GM18861 (cell line): ENCODE measurements around the gene GAB4.
"Not testable (repeated sequence)": the region's sequence is repeated elsewhere in the genome, so short reads cannot be mapped to it uniquely, and the experiment has no call there.

Experiments
- ATAC-seq: cut with Tn5 transposase; IDR thresholded peaks from one replicate; pipeline ENCODE4 v1.9.1; 2021; ENCODE audit not compliant: unreplicated experiment

The GAB4 gene, protein sequence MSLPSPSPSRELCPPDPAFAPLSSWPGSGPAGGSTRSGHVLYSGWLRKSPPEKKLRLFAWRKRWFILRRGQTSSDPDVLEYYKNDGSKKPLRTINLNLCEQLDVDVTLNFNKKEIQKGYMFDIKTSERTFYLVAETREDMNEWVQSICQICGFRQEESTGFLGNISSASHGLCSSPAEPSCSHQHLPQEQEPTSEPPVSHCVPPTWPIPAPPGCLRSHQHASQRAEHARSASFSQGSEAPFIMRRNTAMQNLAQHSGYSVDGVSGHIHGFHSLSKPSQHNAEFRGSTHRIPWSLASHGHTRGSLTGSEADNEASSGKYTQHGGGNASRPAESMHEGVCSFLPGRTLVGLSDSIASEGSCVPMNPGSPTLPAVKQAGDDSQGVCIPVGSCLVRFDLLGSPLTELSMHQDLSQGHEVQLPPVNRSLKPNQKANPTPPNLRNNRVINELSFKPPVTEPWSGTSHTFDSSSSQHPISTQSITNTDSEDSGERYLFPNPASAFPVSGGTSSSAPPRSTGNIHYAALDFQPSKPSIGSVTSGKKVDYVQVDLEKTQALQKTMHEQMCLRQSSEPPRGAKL

DNA sequence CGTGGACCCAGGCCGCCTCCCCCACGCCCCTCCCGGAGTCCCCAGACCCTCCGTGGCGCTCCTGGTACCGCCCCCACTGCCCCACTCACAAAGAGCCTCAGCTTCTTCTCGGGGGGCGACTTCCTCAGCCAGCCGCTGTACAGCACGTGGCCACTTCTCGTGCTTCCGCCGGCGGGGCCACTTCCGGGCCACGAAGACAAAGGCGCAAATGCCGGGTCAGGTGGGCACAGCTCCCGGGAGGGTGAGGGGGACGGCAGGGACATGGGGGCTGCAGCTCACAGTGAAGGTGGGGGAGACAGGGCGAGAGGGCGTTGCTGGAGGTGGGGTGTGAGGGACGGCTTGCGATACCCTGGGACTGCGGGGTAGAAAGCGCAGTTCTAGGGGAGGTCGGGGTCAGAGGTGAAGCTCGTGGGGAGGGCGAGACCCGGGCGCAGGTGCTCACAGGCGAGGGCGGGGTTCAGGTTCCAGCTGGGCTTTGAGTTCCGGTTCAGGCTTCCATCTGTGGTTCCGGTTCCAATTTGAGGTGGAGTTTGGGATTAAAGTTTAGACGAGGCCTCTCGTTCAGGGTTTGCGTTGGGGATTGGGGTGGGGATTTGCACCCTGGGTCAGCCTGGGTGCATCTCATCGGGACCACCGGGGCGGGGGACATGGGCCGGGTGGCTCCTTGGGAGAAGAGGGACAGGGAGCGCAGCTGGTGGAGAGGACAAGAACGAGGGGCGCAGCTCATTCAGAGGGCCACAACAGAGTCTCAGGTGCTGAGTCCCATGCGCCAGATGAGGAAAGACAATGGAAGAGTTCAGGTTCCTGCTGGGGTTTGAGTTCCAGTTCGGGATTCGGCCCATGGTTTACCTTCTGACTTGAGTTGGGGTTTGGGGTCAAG, at the start of gene GAB4:
Gene GAB4, minus strand, starts transcription at position 371 of the 880 bp plus-strand sequence. Its CDS starts 108 bp downstream, at position 263.
- no peak for ATAC-seq

DNA sequence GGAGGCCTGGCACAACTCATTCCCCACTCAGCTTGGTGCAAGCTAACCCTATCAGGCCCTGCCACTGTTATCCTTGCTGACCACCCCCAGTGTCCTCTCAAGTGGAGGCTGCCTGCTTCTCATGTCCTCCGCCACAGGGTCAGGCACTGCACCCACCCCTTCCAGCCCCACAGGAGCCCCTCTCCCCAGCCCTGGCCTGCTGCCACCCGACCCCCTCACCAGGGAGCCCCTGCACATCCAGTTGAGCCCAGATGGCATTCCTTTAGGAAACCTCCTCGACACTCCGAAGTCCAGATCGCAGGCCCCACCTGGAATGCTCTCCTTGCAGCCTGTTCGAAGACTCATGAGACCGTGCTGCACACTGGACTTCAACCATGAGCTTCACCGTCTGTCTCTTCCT, 48.8 kb upstream of the GAB4 start:
- ATAC-seq, result no peak

DNA sequence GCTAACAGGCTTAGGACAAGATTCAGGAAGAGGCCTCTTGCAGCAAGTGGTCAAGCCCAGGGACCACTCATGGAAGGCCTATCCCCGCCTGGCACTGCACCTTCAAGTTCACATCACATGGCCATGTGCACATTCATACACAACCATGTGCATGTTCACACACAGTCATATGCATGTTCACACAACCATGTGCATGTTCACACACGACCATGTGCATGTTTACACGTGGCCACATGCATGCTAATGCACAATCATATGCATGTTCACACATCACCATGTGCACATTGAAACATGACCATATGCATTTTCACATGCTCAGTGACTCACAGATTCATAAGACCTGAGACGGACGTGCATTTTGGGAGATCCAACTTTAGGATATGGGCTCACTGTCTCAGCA, 48.0 kb upstream of the GAB4 start:
- ATAC-seq, result no peak

DNA sequence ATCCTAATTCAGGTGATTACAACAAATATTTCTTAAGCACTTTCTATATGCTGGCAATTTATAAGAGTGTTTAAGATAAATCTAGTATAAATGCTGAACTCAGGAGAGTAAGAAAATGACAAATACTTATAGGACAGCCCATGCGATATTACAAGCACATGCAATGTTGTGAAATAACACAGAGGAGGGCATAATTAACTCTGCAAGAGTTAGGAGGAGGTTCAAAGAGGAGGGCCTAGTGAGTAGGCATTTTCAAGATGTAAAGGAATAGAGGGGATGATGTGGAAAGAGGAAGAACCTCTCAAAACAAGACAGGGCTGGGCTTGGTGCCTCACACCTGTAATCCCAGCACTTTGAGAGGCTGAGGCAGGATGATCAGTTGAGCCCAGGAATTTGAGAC, 39.6 kb upstream of the GAB4 start:
- ATAC-seq, result no peak

DNA sequence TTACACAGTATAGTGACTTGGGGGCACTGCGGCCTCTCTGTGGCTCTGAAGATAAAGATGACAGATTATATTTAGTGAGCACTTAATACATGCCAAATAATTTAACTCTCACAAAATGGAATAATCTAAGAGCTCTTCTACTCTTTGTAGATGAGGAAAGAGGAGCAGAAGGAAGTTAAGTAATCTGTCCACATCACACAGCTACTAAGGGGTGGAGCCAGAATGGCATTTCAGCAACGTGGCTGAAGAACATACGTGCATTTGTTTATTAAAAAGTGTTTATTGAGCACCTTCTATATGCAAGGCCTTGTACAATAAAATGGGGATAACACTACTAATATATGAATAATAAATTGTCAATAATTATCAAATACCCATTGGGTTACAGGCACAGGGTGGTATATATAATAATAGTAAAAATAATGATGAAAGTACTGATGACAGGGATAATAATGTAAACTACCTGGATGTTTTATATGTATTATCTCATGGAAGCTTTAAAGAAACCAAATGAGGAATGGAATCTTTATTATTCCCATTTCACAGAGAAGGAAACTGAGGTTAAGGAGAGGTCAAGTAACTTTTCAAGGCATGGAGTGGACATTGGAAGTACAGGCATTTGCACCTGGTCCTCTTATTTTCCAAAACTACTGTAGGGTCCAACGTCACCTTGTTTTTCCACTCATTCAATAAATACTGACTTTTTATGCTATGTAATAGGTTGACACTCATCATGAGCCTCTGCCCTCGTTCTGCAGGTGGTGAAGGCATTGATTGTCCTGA, 38.7 kb upstream of the GAB4 start:
- ATAC-seq, result no peak

DNA sequence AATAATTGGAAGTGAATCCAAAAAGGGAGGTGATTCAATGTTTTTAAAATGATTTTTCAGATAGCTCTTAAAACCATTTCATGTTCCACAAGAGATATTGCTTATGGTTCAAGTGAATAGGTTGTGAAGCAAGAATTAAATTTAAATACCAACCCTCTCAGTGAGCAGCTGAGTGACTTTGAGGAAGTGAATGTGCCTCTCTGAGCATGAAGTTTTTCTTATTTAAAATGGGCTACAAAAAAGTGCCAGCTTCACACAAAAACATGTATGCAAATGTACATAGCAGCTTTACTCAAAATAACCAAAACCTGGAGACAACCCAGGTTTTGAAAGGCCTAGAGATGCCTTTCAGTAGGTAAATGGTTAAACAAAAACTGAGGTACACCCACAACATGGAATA, 35.5 kb upstream of the GAB4 start:
- ATAC-seq, result no peak

DNA sequence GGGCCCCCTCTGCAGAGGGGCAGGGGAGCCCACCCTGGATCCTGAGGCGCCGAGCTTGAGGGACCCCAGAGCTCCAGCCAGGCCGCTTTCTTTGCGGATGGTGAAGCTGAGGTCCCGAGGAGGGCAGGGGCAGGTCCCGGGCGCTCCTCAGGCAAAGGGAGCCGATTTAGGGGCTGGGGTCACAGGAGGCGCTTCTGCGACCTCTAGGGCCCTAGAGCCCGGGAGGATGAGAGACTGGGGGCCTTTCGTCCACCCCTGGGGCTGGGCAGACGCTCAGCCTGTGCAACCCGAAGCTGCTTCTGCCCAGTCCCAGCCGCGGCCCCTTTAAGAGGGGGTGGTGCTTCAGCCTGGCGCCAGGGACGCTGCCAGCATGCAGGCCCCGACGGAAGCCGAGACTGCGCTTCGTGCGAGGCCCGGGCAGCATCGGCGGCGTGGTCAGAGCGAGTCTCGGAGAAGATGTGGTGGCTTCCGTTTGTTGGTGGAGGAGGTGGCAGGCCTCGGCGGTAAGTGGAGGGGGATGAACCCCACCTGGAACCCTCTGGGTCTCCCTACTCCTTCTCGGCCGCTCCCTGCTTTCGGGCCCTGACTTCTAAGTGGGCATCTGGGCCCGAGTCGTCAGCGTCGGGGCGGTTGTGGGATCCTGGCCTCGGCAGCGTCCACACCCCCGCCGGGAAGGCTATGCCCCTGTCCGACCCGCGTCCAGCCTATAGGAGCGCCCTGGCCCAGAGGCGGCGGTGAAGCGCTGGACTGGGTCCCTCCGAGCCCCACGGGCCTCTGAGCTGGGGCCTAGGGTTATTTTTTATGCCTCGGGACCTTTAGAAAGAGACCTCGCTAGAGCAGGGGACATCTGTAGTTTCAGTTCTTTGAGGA, 29.1 kb upstream of the GAB4 start:
- ATAC-seq, result not testable (repeated sequence)

DNA sequence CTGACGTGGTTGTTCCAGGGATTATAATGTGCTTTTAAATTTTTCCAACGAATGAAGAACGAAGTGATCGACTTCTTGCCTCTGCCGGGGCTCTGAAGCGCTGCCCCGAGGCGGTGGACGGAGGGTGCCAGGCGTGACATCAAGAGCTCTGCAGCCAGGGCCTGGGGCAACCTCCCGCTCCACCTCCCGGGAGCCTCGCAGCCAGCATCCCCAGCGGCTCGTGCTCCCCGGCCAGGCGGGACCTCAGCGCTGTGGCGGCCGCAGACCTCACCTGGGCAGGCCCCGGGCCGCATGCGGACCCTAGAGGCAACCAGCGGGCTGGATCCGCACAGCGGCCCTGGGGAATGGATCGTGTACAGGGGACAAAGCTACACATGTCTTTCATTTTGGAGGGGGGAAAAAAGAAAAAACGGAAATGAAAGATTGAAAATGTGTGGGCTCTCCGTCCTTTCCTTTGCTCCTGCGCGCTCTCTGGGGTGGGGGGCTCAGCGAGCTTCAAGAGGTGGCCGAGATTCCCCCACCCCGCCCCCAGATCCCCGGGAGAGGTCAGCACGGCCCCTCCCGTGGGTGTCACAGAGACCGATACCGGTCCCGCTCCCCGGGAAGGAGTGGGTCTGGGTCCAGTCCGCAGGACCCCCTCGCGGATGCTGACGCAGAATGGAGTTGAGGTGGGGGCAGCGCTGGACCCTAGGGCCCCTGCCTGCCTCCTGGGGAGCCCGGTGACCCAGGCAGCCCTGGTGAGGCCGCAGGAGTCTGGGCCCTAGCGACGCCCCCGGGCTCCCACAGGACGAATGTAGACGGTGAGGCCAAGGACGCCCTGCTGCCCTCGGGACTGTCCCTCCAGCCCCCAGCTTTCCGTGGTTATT, 28.2 kb upstream of the GAB4 start:
- ATAC-seq, result not testable (repeated sequence)

DNA sequence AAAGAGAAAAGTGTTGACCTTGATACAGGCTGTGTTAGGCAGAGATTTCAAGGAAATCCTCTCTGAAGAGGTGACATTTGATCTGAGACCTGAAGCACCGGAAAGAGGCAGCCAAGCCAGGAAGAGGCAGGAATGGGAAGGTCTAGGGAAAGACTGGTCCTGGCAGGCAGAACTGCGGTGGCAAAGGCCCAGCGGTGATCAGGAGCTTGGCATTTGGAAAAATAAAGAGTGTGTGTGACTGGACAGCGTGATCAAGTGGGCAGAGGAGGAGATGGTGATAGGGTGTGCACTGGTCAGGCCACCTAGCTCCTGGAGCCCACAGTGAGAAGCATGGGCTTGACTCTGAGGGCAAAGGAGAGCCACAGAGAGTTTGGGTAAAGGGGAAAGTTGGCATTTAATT, 27.2 kb upstream of the GAB4 start:
- no peak for ATAC-seq

DNA sequence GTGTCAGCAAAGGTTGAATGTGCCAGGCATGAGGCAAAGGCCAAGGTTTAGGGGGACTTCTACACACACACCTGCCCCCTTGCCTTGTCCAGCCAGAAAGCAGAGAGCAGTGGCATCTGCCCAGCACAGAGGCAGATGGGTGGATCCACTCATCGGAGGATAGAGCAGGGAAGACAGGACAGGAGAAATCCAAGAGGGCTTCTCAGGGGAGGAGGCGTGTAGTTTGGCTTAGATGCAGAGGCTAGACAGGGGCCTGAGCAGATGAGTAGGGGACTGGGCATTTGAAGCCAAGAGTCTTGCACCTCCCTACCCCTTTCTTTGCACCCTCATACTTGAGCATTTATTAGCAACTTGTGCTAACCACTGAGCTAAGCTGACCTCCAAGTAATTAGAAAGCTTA, 26.5 kb upstream of the GAB4 start:
- not testable (repeated sequence) for ATAC-seq

DNA sequence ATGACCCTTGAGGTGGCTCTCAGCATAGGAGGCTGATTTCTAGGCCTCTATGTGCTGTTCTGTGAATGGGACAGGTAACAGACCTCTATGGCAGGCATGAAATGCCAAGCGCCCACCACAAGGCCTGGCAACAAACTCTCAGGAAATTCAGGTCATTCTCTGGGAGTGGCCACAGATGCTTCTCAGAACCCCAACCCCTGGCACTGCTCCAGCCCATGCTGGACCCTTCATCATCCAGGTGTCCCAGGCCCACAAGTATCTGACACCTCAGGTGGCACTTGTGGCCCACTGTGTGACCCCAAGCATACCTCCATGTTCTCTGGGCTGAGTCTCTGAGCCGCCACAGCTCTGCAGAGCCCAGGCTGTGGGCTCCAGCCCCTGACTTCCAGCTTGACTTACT, 24.3 kb upstream of the GAB4 start:
- ATAC-seq, result not testable (repeated sequence)

DNA sequence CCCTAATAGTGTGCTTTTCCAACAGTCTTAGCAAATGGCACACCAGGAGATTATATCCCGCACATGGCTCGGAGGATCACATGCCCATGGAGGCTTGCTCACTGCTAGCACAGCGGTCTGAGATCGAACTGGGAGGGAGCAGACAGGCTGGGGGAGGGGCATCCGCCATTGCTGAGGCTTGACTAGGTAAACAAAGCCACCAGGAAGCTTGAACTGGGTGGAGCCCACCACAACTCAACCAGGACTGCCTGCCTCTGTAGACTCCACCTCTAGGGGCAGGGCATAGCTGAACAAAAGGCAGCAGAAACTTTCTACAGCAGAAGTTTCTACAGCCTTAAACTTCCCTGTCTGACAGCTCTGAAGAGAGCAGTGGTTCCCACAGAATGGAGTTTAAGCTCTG, 16.4 kb upstream of the GAB4 start:
- not testable (repeated sequence) for ATAC-seq

DNA sequence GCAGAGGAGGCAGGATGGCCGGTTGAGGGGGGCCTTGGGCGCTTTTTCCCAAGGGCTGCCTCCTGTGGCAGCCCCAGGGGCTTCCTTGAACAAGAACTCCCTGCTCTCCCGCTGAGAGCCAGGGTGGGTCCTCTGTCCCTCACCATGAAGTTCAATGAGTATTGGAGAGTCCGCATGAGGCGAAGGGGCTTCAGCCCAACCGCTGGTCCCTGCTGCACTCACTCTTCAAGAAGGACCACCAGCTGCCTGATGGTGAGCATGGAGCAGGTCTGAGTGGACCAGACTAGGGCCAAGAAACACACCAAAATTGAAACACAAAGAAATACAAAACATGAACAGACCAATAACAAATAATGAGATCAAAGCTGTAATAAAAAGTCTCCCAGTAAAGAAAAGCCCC, 7.5 kb upstream of the GAB4 start:
- ATAC-seq, result not testable (repeated sequence)

DNA sequence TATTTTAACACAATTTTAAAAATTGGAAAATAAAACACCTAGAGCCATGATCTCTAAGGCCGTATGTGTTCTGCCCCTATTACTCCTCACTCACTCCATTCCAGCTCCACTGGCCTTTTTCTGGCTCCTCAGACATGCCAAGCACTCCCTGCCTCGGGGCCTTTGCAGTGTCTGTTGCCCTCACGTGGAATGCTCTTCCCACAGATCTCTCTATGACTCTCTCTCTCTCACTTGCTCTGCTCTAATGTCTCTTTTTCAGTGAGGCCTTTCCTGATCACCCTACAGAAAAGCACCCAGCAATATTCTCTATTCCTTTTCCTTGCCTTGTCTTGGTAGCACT, 6.0 kb upstream of the GAB4 start:
- ATAC-seq, result not testable (repeated sequence)

DNA sequence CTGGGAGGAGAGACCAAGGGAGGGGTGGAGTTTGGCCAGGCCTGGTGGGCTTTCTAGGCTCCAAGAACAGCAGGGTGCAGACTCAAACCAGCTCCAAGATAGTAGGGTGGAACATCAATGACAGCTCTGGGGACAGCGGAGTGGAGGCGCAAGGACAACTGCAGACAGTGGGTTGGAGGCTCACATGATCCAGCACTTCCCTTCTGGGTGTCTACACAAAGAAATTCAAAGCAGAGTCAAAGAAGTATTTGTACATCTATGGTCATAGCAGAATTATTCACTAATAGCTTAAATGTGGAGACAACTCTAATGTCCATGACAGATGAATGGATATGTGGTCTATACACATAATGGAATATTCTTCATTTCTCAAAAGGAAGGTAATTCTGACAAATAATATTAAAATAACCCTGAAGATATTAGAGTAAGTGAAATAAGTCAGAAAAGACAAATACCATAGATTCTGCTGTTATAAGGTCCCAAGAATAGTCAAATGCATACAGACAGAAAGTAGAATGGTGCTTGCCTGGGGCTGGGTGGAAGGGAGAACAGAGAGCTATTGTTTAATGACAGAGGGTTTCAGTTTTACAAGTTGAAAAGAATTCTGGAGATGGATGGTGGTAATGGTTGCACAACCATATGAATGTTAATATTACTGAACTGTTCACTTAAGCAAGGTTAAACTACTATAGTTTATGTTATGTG, 5.5 kb upstream of the GAB4 start:
- ATAC-seq, result no peak

DNA sequence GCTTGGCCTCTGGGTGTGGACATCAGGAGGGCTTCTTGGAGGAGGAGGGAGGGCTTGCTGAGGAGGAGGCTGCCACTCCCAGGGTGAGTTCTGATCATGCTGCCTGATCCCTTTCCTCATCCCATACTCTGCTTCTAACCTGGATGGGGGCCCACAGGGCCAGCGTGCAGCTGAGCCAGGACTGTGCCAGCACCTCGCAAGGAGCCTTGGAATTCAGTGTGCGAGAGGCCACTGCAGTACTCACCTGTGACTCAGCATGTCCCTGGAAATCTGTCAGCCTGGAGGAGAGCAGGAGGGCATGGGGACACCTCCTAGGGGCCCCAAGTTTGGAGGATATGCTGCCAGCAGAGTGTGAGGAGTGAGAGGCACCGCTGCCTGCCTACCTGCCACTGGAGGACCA, 4.2 kb upstream of the GAB4 start:
- no peak for ATAC-seq

DNA sequence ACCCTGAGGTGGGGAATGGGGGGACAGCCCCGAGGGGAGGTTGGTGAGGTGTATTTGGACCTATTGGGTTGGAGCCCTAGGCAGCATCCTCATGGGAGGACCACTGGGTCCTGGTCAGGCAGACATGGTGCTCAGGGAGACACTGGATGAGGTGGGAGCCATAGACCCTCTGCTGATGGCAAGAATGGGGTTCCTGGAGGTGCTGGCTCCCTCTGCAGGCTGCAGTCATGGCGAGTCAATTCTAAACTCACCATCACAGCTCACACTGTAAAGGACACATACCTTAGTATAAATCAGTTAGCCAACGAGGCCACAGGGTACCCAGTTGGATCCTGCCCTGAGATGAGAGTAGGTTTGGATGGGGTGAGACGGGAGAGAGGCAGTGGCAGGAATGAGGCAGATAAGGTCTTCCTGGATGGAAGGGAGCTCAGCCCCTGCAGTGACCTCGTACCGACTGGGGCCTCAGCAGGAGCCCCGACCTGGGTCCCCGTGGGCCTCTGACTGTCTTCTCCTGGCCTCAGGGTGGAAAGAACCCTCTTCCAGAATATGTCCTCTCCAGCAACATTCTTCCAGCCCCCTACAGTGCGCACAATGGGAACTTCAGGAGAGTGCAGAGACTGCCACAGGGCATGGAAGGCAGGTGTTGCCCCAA, 1.7 kb upstream of the GAB4 start:
- no peak for ATAC-seq

DNA sequence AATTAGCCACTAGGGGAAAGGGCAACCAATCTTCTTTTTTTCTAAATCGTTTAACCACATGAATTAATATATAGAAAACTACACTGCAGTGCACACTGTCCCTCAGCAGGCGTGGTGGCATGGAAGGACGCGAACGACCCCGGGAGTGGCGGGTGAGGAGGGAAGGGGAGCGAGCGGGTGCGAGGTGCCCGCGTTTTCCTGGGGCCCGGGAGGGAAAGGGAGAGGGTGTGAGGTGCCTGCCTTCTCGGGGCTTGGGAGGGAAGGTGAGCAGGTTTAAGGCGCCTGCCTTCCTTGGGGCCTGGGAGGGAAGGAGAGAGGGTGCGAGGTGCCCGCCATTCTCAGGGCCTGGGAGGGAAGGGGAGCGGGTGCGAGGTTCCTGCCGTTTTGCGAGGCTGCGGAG, 765 bp downstream of the GAB4 start:
- no peak for ATAC-seq
